Limb (tissue), 2 donors: ENCODE measurements around the gene NEK6.
A peak's percentile ranks its signal among the peaks of the same experiment; 100 is the strongest.
"Not testable (repeated sequence)": the region's sequence is repeated elsewhere in the genome, so short reads cannot be mapped to it uniquely, and the experiment has no call there.

Experiments
- DNase-seq, 2 donors: peaks; one replicate each; pipeline ENCODE4 v3.0.0-alpha.2; 2016; ENCODE audit errors: extremely low spot score in 2 of 2

NEK6 gene

GRCh38 chr9:124228516-124228915 lies 29.2 kb upstream of the NEK6 start:
- DNase-seq: no peak

DNA sequence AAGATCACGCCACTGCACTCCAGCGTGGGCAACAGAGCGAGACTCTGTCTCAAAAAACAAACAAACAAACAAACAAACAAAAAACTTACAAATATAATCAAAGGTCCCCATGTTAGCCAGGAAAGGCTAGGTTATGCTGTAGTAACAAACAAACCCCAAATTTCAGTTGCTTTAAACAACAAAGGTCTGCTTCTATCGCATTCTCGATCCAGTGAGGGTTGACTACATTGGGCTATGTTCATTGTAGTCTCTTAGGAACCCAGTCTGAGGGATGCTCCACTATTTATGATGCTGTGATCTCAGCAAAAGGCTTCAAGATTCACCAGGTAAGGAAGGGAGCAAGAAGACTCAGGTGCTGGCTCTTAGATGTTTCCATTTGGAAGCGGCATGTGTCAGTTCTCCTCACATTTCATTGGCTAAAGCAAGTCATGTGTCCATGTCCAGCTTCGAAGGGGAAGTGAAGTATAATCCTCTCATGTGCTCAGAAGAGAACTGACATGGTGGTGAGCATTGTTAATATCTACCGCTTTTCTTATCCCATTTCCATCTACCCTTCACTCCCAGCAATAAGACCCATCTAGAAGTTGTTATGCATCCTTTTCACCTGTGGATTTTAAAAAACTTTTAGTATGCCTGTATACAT lies 26.5 kb upstream of the NEK6 start:
- no peak for DNase-seq

DNA sequence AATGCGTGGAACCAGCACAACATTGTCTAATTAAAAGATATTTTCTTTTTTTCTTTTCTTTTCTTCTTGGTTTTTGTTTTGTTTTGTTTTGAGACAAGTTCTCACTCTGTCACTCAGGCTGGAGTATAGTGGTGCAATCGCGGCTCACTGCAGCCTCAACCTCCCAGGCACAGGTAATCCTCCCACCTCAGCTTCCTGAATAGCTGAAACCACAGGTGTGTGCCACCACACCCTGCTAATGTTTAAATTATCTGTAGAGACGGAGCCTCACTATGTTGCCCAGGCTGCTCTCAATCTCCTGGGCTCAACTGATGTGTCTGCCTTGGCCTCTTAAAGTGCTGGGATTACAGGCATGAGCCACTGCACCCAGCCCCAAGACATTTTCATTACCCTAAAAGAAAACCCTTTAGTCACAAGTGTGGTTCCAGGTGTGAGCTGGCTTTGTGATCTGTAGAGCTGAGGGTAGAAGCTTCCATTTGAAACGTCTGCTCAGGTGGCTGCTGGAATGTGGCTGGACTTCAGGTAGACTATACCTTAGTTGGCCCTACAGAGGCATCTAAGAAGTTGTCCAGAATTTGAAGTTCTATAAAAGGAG lies 19.1 kb upstream of the NEK6 start:
- no peak for DNase-seq

DNA sequence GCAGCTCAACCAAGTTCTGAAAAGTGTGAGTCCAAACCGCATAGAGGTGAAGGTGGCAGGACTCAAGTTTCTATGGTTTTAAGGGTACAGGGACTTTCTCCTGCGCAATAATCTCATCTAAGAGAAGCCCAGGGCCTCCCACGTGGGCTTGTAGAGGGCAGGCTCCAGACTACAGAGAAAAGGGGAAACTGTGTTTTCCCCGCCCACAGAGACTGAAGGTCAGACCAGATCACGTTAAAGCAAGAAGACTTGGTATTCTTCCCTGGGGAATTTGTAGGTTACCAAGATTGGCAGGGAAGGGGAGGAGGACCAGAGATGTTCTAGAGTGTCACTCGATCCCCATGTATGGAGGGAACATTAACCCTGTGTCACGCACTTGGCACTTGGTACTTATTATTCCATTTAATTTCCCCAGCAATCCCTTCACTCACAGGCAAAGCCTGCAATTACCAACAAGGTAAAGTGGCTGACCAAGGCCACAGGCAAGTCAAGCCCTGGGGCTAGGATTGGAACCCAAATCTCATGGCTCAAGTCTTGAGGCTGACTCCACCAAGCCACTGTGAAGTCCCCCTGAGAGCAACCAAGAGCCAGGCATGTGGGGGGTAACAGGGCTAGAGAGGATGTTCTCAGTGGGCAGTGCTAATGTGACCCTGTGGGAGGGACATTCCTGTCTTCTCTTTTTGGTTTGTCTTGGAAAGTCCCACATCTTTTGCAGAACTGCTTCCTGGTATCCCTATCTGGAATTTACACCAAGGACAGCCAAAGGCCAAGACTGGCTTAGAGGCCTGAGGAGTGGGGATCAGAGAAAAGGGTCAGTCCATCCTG lies 18.3 kb upstream of the NEK6 start:
- no peak for DNase-seq

GRCh38 chr9:124242331-124243194 lies 15.2 kb upstream of the NEK6 start:
- DNase-seq: peak; percentile 88 to 89

DNA sequence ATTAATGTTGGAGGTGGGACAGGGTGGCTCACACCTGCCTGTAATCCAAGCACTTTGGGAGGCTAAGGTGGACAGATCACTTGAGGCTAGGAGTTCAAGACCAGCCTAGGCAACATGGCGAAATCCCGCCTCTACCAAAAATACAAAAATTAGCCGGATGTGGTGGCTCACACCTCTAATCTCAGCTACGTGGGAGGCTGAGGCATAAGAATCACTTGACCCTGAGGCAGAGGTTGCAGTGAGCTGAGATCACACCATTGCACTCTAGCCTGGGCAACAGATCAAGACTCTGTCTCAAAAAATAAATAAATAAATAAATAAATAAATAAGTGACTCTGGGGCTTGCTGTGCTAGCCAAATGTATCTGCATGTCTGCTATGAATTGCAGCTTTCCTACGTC lies 10.4 kb upstream of the NEK6 start:
- not testable (repeated sequence) for DNase-seq

DNA sequence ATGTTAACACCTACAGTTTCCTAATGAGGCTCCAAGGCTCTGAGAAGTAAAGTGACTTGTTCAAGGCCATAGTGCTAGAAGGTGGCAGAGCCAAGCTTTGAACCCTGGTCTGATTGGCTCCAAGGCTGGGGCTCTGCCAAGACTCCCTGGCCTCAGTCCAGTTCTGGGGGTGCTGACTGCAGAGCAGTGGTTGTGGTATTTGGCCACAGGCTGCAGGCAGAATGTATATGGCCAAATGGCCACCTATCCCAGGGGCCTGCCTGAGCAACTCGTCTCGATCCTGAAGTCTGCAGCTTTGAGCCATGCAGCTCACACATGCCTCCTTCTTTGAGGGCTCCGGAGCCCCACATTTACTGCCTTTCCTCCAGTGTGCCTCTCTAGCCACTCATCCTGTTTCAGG lies 9.7 kb upstream of the NEK6 start:
- DNase-seq: no peak

GRCh38 chr9:124248960-124249359 lies 8.8 kb upstream of the NEK6 start:
- peak in 1 of 2 donors; percentile 50 for DNase-seq

DNA sequence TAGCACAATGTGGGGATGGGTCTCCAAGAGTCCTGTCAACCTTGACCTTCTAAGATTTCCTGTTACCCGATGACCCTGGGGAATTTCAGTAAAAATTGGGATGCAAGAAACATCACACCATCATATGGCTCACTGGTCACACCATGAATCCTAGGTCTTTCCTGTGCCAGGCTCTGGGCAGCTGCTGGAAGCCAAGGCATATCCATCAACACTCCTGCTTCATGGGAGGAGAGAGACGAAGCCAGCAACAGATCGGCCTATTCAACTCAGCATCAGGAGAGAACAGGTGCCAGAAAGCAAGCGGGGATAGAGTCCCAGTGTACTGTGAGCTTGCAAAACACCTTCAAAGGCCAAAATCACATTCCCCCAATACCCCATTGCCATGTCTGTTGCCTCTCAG lies 6.5 kb upstream of the NEK6 start:
- no peak for DNase-seq

DNA sequence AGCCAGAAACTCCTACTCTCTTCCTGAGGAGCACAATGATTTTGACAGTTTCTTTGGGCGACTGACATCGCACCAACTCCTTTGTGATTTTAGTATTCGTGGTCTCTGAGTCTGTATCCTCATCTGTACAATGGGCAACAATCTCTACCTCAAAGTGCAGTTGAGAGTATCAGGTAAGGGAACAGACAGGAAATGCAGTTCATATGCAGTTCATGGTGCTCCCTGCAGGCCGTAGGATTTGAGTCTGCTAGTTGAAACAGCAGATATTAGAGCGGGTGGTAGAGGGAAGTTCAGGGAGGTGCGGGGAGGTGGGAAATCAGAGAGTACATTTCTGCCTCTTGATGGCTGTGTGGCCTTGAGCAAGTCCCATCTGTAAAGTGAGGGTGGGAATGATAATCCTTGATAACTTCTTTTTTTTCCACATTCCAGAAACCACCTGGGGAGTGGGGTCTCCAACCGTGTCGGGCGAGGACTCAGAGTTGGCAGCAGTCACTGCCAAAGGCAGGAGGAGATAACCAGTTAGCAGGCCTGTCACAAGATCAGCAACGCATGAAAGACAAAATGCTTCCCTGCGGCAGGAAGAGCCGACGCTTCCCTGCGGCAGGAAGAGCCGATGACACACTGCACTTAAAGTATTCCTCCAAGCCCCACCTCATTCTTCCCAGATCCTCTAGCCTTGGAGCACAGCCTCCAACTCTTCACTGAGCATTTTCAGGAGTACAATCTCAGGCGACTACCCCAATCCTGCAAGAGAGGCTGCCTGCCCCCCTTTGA lies 6.0 kb upstream of the NEK6 start:
- DNase-seq: peak in 1 of 2 donors; percentile 40

DNA sequence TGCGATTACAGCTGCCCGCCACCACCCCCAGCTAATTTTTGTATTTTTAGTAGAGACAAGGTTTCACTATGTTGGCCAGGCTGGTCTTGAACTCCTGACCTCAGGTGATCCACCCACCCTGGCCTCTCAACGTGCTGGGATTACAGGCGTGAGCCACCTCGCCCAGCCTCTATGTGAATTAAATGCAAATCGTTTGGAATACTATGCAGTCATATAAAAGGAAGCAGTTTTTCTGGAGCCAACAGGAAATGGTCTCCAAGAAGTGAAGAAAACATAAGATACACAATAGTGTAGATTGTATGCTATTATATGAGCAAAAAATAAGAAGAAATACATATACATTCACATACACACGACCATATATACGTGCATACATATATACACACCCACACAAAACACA lies 4.9 kb upstream of the NEK6 start:
- DNase-seq: not testable (repeated sequence)

- DNase-seq: no peak
These were observed 3.5 kb upstream of the NEK6 start for GRCh38 chr9:124254261-124254682.

- no peak for DNase-seq
These were observed 2.5 kb upstream of the NEK6 start for GRCh38 chr9:124255222-124255621.

DNA sequence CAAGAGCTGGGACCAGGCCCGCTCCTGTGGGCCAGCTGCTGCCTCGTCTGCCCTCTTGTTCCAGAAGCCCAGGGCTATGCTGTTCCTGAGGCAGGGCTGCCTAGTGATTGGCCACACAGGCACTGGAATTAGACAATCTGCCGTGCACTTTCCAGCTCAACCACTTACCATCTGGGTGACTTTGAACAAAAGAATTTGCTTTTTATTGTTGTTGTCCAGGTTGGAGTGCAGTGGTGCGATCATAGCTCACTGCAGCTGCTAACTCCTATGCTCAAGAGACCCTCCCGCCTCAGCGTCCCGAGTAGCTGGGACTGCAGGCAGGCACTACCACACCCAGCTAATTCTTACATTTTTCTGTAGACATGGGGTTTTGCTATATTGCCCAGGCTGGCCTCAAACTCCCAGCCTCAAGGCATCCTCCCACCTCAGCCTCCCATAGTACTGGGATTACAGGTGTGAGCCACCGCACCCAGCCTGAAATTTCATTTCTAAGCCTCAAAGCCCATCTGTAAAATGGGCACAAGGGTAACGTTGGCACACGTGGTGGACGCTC lies 1.2 kb upstream of the NEK6 start:
- no peak for DNase-seq

- DNase-seq: no peak
These were observed 492 bp upstream of the NEK6 start for GRCh38 chr9:124257070-124257843.

DNA sequence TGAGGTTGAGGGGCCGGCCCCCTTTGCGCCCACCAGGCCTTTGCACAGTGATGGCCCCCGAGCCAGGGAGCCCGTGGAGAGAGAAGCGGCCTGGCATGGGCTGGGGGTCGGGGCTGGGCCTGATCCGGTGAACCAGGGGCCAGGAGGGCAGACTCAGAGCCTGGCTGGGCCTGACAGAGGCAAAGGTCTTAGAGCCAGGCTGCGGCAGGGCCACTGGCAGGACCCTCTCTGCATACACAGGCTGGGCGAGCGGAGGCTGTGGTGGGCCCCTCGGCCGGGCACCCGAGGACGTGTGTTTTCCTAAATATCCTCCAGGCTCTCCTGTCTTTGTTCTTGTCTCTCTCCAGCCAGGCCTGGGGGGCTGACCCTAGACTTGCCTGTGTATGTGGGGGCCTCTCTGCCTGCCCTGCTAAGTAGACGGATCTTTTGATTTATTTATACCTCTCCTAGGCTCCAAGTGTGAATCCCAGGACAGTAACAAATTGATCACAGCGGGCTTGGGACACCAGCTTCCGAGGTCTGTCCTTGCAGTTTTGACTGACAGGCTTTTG lies 933 bp downstream of the NEK6 start:
- peak in 1 of 2 donors; percentile 74 for DNase-seq

- peak; percentile 72 to 81 for DNase-seq
These were observed 1.5 kb downstream of the NEK6 start for GRCh38 chr9:124259158-124259808.

GRCh38 chr9:124260769-124261603 lies 3.2 kb downstream of the NEK6 start:
- DNase-seq: no peak
